ENCODE measurements around the gene ITFG2. TPM values are rescaled to one million over a fixed set of nuclear protein-coding genes. Genes with fewer than 3 reads are reported as not detected.
A peak's percentile ranks its signal among the peaks of the same experiment; 100 is the strongest.

The ITFG2 gene
- total RNA-seq, 1 experiment from 2014 or later = 41.6 TPM

GRCh38 chr12:2858334-2858733, 45.9 kb downstream of the ITFG2 start:
- Histone ChIP-seq H2BK20ac (ENCODE audit: low read depth, low read length, poor library complexity, severe bottlenecking) (no peak overlapping the region), H4K8ac (replicated peaks; ENCODE audit: insufficient read length, low read depth, low read length) (no peak overlapping the region), H2BK12ac (ENCODE audit: insufficient read length, low read depth, low read length) (no peak overlapping the region), H3K56ac (ENCODE audit: insufficient read length, low read depth, low read length) (no peak overlapping the region), H2AFZ (ENCODE audit: low read length) (no peak overlapping the region), H3K4ac (ENCODE audit: low read depth, low read length) (no peak overlapping the region), H3K79me1 (ENCODE audit: insufficient read depth, low read depth, low read length, poor library complexity, severe bottlenecking) (no peaks in the 10 kb centered on the region), H3K79me2 (ENCODE audit: insufficient read depth, low read length) (no peaks in the 10 kb centered on the region), H3K23me2 (ENCODE audit: insufficient read length, low read depth, low read length, poor library complexity, severe bottlenecking) (no peaks in the 10 kb centered on the region), H3K4me2 (ENCODE audit: insufficient read depth, insufficient read length, low read length) (no peak overlapping the region), H3K18ac (ENCODE audit: insufficient read length, low read depth, low read length) (no peak overlapping the region), H2AK5ac (ENCODE audit: insufficient read length, low read length) (no peak overlapping the region), H2BK5ac (ENCODE audit: insufficient read length, low read length) (no peak overlapping the region), H2BK120ac (ENCODE audit: low read depth, low read length, poor library complexity, severe bottlenecking) (no peak overlapping the region), H3K14ac (ENCODE audit: insufficient read depth, low read length) (no peak overlapping the region), H3T11ph (ENCODE audit: low read length) (no peak overlapping the region), H3K9me3 (ENCODE audit: control insufficient read depth, low read depth, low read length) (no peaks in the 10 kb centered on the region), H4K20me1 (ENCODE audit: control insufficient read depth, insufficient read depth, insufficient read length) (no peaks in the 10 kb centered on the region), H3K27me3 (ENCODE audit: insufficient read depth, low read length) (no peaks in the 10 kb centered on the region), H2BK15ac (ENCODE audit: low read depth, low read length) (no peak overlapping the region), H3K27ac (ENCODE audit: insufficient read length, low read depth, low read length) (no peak overlapping the region), H3K4me1 (ENCODE audit: insufficient read depth, low read length) (no peaks in the 10 kb centered on the region), H3K9ac (ENCODE audit: extremely low read depth, insufficient read length, low read length) (no peak overlapping the region), H3K23ac (ENCODE audit: insufficient read length, low read depth, low read length) (no peak overlapping the region), H4K5ac (ENCODE audit: insufficient read length, low read depth, low read length) (no peak overlapping the region), H4K91ac (ENCODE audit: insufficient read length, low read depth, low read length) (no peak overlapping the region)
- no peak for DNase-seq
- peaks cover 4% of the 10 kb centered on the region for H3K27me3 Mint-ChIP-seq (ENCODE audit: low read depth)
- peaks cover 14 to 42% of the 10 kb centered on the region in 2 experiments for H3K4me1 Mint-ChIP-seq
- TF ChIP-seq, protein P1, sequence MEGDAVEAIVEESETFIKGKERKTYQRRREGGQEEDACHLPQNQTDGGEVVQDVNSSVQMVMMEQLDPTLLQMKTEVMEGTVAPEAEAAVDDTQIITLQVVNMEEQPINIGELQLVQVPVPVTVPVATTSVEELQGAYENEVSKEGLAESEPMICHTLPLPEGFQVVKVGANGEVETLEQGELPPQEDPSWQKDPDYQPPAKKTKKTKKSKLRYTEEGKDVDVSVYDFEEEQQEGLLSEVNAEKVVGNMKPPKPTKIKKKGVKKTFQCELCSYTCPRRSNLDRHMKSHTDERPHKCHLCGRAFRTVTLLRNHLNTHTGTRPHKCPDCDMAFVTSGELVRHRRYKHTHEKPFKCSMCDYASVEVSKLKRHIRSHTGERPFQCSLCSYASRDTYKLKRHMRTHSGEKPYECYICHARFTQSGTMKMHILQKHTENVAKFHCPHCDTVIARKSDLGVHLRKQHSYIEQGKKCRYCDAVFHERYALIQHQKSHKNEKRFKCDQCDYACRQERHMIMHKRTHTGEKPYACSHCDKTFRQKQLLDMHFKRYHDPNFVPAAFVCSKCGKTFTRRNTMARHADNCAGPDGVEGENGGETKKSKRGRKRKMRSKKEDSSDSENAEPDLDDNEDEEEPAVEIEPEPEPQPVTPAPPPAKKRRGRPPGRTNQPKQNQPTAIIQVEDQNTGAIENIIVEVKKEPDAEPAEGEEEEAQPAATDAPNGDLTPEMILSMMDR (conservative IDR thresholded peaks at IDR 0.05) = no peak
- no peak overlapping the region for H3K4me3 Mint-ChIP-seq
- peaks cover 34 to 43% (median 43%) of the 10 kb centered on the region in 3 experiments for H3K36me3 Mint-ChIP-seq (ENCODE audit: insufficient read depth in 1 of 3, low read depth in 3 of 3)
- no CpG with 5 or more reads among the region's 2 CpGs for WGBS (ENCODE audit: extremely low coverage, insufficient read length, low lambda C conversion rate)
- peak overlapping the region; percentile 44 to 92 (median 74); a peak in 4 of 7 replicates for H3K27ac Mint-ChIP-seq
- H3K9me3 Mint-ChIP-seq = no peaks in the 10 kb centered on the region
